Mucosa of rectum (tissue), 2 donors: Measurements from ENCODE around the gene RFNG.

Experiments used
- H3K27ac ChIP-seq, 2 donors: one replicate each; pipeline ENCODE4 v1.7.0; 2013; ENCODE audit warnings: inconsistent platforms in 2 of 2, low read depth in 2 of 2, low read length in 2 of 2
- H3K27me3 ChIP-seq, 2 donors: one replicate each; pipeline ENCODE4 v1.7.0; 2013; ENCODE audit warnings: low read length in 2 of 2; ENCODE audit not compliant: control insufficient read depth in 2 of 2, insufficient read depth in 2 of 2
- H3K36me3 ChIP-seq, 2 donors: one replicate each; pipeline ENCODE4 v1.7.0; 2013; ENCODE audit warnings: low read length in 2 of 2; ENCODE audit not compliant: control insufficient read depth in 2 of 2, insufficient read depth in 2 of 2
- H3K4me1 ChIP-seq, 2 donors: one replicate each; pipeline ENCODE4 v1.7.0; 2013; ENCODE audit warnings: low read length in 2 of 2, mild to moderate bottlenecking in 1 of 2; ENCODE audit not compliant: control insufficient read depth in 2 of 2, insufficient read depth in 2 of 2
- H3K4me3 ChIP-seq, 2 donors: one replicate each; pipeline ENCODE4 v1.7.0; 2013; ENCODE audit warnings: low read length in 2 of 2
- H3K9ac ChIP-seq, 2 donors: one replicate each; pipeline ENCODE4 v1.7.0; 2013; ENCODE audit warnings: low read length in 2 of 2, low read depth in 1 of 2, mild to moderate bottlenecking in 1 of 2
- H3K9me3 ChIP-seq, 2 donors: one replicate each; pipeline ENCODE4 v1.7.0; 2013; ENCODE audit warnings: low read length in 2 of 2; ENCODE audit not compliant: control insufficient read depth in 2 of 2
- donor health status: healthy.
- donor health status: Normal muscosa, but diverticular disease.

RFNG gene

GRCh38 chr17:82049521-82049971, 2.1 kb downstream of the RFNG start:
- Histone ChIP-seq H3K9me3 (no peaks in the 10 kb centered on the region), H3K27me3 (no peaks in the 10 kb centered on the region), H3K9ac (no peak overlapping the region), H3K27ac (no peak overlapping the region), H3K4me1 (peaks cover 14 to 20% of the 10 kb centered on the region in 2 donors), H3K4me3 (no peak overlapping the region), H3K36me3 (peaks cover 10 to 15% of the 10 kb centered on the region in 2 donors)

- Histone ChIP-seq H3K36me3 (peaks cover 6 to 12% of the 10 kb centered on the region in 2 donors), H3K4me3 (no peak overlapping the region), H3K9ac (no peak overlapping the region), H3K9me3 (no peaks in the 10 kb centered on the region), H3K27ac (no peak overlapping the region), H3K27me3 (no peaks in the 10 kb centered on the region), H3K4me1 (peaks cover 14 to 20% of the 10 kb centered on the region in 2 donors)
These were observed 2.5 kb downstream of the RFNG start for GRCh38 chr17:82049106-82049505.

GRCh38 chr17:82048571-82048971, 3.0 kb downstream of the RFNG start:
- H3K36me3 ChIP-seq = peaks cover 3 to 8% of the 10 kb centered on the region in 2 donors
- H3K27me3 ChIP-seq = no peaks in the 10 kb centered on the region
- H3K4me1 ChIP-seq = peaks cover 14 to 20% of the 10 kb centered on the region in 2 donors
- H3K27ac ChIP-seq = no peak overlapping the region
- H3K9ac ChIP-seq = no peak overlapping the region
- no peak overlapping the region for H3K4me3 ChIP-seq
- H3K9me3 ChIP-seq = no peaks in the 10 kb centered on the region

- Histone ChIP-seq H3K4me1 (peaks cover 12 to 15% of the 10 kb centered on the region in 2 donors), H3K36me3 (peaks cover 3 to 8% of the 10 kb centered on the region in 2 donors), H3K27me3 (no peaks in the 10 kb centered on the region), H3K9ac (no peak overlapping the region), H3K9me3 (no peaks in the 10 kb centered on the region), H3K4me3 (no peak overlapping the region), H3K27ac (no peak overlapping the region)
These were observed 3.6 kb downstream of the RFNG start for GRCh38 chr17:82047914-82048570.

GRCh38 chr17:82047379-82047778, 4.2 kb downstream of the RFNG start:
- Histone ChIP-seq H3K4me1 (peaks cover 5 to 8% of the 10 kb centered on the region in 2 donors), H3K27ac (no peak overlapping the region), H3K36me3 (peaks cover 3 to 8% of the 10 kb centered on the region in 2 donors), H3K4me3 (no peak overlapping the region), H3K9ac (no peak overlapping the region), H3K9me3 (no peaks in the 10 kb centered on the region), H3K27me3 (no peaks in the 10 kb centered on the region)

GRCh38 chr17:82046903-82047302, 4.7 kb downstream of the RFNG start:
- Histone ChIP-seq H3K4me1 (peaks cover 4 to 6% of the 10 kb centered on the region in 2 donors), H3K4me3 (no peak overlapping the region), H3K9ac (no peak overlapping the region), H3K9me3 (no peaks in the 10 kb centered on the region), H3K27me3 (no peaks in the 10 kb centered on the region), H3K36me3 (peaks cover 3 to 8% of the 10 kb centered on the region in 2 donors), H3K27ac (no peak overlapping the region)

- peaks cover 3 to 8% of the 10 kb centered on the region in 2 donors for H3K36me3 ChIP-seq
- no peak overlapping the region for H3K27ac ChIP-seq
These were observed 5.6 kb downstream of the RFNG start for GRCh38 chr17:82045936-82046484.

GRCh38 chr17:82043507-82043906, 8.1 kb downstream of the RFNG start:
- no peak overlapping the region for H3K9ac ChIP-seq
- H3K9me3 ChIP-seq = no peaks in the 10 kb centered on the region
- no peak overlapping the region for H3K27ac ChIP-seq
- peaks cover 3 to 8% of the 10 kb centered on the region in 2 donors for H3K36me3 ChIP-seq
- H3K27me3 ChIP-seq = no peaks in the 10 kb centered on the region
- no peak overlapping the region for H3K4me3 ChIP-seq
- no peaks in the 10 kb centered on the region for H3K4me1 ChIP-seq

More at GRCh38 chr17:82045936-82046484, 5.6 kb downstream of the RFNG start:
- no peak overlapping the region for H3K4me3 ChIP-seq
- peaks cover 4 to 6% of the 10 kb centered on the region in 2 donors for H3K4me1 ChIP-seq
- H3K9ac ChIP-seq = no peak overlapping the region
- no peaks in the 10 kb centered on the region for H3K9me3 ChIP-seq
- H3K27me3 ChIP-seq = no peaks in the 10 kb centered on the region

- Histone ChIP-seq H3K4me3 (no peak overlapping the region), H3K9me3 (no peaks in the 10 kb centered on the region), H3K27me3 (no peaks in the 10 kb centered on the region), H3K9ac (no peak overlapping the region), H3K4me1 (peaks cover 4 to 5% of the 10 kb centered on the region in 2 donors), H3K36me3 (peaks cover 3 to 8% of the 10 kb centered on the region in 2 donors), H3K27ac (no peak overlapping the region)
These were observed 9.0 kb downstream of the RFNG start for GRCh38 chr17:82042649-82043048.

GRCh38 chr17:82041144-82041814, 10.3 kb downstream of the RFNG start:
- Histone ChIP-seq H3K9me3 (no peaks in the 10 kb centered on the region), H3K4me1 (peaks cover 10 to 11% of the 10 kb centered on the region in 2 donors), H3K9ac (no peak overlapping the region), H3K27me3 (no peaks in the 10 kb centered on the region), H3K4me3 (no peak overlapping the region), H3K36me3 (no peaks in the 10 kb centered on the region), H3K27ac (no peak overlapping the region)
